ENCODE data around the gene MX2.

DNA sequence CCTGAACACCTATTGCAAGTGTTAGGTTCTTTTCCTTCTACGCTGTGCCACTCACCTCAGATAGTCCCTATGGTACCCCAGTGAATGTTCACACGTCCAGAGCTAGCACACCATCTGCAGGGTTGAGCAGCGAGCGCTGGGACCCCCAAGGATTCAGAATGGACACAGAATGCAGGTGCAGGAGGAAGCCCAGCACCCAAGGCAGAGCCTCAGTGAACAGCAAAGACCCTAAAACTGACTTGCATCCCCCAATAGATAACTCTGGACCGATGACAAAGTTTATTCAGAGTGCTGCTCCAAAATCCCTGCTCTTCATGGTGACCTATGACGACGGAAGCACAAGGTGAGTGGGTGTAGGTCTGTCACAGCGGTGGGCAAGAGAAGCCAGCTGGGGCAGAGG, 15.1 kb upstream of the MX2 start:
- no peak for TF ChIP-seq ZBED1 (IDR thresholded peaks at IDR 0.05; ENCODE audit: borderline replicate concordance)
- TF ChIP-seq, protein P1, sequence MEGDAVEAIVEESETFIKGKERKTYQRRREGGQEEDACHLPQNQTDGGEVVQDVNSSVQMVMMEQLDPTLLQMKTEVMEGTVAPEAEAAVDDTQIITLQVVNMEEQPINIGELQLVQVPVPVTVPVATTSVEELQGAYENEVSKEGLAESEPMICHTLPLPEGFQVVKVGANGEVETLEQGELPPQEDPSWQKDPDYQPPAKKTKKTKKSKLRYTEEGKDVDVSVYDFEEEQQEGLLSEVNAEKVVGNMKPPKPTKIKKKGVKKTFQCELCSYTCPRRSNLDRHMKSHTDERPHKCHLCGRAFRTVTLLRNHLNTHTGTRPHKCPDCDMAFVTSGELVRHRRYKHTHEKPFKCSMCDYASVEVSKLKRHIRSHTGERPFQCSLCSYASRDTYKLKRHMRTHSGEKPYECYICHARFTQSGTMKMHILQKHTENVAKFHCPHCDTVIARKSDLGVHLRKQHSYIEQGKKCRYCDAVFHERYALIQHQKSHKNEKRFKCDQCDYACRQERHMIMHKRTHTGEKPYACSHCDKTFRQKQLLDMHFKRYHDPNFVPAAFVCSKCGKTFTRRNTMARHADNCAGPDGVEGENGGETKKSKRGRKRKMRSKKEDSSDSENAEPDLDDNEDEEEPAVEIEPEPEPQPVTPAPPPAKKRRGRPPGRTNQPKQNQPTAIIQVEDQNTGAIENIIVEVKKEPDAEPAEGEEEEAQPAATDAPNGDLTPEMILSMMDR (IDR thresholded peaks at IDR 0.05 in 2 of 3, conservative IDR thresholded peaks at IDR 0.05 in 1 of 3; ENCODE audit: control insufficient read depth in 2 of 3, extremely low read depth in 1 of 3, insufficient read depth in 1 of 3, low read depth in 3 of 3, low read length in 3 of 3), result no peak
- no peak for TF ChIP-seq TARDBP (IDR thresholded peaks at IDR 0.05; ENCODE audit: borderline replicate concordance)
- TF ChIP-seq POLR2A (IDR thresholded peaks at IDR 0.05; ENCODE audit: low read depth, low read length), result no peak
- no peak for TF ChIP-seq HCFC1 (IDR thresholded peaks at IDR 0.05; ENCODE audit: low read length)
- no peak for TF ChIP-seq HDGF (IDR thresholded peaks at IDR 0.05)
- TF ChIP-seq SP1 (IDR thresholded peaks at IDR 0.05; ENCODE audit: low read depth, low read length), result no peak
- TF ChIP-seq TCF12 (IDR thresholded peaks at IDR 0.05; ENCODE audit: low read depth, low read length), result no peak
- TF ChIP-seq NFIC (IDR thresholded peaks at IDR 0.05; ENCODE audit: low read depth, low read length), result no peak
- no peak for TF ChIP-seq ASH2L (IDR thresholded peaks at IDR 0.05; ENCODE audit: borderline replicate concordance, low read depth)
- TF ChIP-seq FOXM1 (IDR thresholded peaks at IDR 0.05; ENCODE audit: low read depth, low read length), result no peak

All from GM12878 (cell line).